Stimulated activated CD4-positive, alpha-beta T cell treated with anti-CD3 and anti-CD28 coated beads, Interleukin-2, amount 100 ng/mL, for 4 hours (primary cell): Measurements from ENCODE around the gene RCCD1.
"Not testable (repeated sequence)": the region's sequence is repeated elsewhere in the genome, so short reads cannot be mapped to it uniquely, and the experiment has no call there.

ENCODE experiments used
- DNase-seq: peaks from one replicate; pipeline ENCODE4 v3.0.0-alpha.2; 2020; ENCODE audit warnings: low read depth

RCCD1 gene

DNA sequence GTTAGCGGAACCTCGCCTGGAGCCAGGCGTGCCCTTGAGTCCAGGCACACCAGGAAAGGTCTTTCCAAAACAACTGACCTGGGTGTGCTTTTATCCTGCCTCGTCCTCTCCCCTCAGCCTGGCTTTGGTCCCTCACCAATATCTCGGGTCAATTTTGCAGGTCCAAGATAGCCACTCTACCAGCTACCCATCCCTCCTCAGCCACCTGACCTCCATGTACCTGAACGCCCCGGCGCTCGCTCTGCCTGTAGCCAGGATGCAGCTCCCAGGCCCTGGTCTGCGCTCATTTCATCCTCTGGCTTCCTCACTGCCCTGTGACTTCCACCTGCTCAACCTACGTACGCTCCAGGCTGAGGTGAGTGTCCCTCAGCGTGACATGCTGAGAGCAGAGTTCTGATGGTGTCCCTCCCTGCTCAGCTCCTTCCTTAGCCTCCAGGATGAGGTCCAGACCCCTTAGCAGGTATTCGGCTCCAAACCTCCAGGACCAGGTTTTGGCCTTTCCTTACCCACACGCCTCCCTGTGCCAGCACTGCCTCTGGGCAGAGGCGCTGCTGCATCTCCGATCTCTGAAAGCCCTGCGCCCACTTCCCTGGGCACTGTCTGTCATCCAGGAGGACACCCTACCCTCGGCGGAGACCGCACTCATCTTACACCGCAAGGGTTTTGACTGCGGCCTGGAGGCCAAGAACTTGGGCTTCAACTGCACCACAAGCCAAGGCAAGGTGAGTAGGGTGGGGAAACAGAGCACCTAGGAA is 36.5 kb upstream of the RCCD1 start:
- no peak for DNase-seq

DNA sequence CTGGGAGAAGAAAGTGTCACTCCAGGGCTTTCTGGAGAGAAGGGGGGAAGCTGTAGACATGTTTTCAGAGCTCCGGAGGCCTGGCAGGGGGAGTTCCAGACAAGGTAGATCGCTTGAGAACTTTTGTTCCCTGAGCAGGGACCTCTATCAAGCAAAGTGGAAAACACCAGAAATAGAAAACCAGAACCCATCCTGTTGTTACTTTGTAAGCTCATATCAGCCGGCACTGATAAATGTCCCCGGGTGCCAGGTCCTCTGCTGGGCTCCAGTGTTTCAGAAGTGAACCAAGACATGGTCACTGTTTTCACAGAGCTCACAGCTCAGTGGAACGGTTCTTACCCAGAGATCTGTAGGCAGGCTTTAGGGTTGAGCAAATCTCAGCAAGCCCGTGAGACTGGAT is 35.8 kb upstream of the RCCD1 start:
- no peak for DNase-seq

DNA sequence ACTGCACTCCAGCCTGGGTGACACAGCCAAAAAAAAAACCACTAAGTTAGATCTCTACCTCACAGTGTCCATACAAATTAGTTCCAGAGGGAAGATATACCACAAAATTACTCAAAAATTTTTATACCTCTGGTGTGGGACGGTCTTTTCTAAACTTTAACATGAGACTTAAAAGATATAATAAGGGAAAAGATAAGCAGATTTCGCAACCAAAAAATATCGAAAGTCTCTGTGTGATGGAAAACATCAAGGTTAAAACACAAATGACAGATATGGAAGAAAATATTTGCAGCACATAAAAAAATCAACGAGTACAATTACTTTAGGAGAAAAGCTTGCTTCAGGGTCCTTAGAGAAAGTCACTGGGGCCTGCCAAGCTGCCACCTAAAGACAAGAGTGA is 32.8 kb upstream of the RCCD1 start:
- no peak for DNase-seq

DNA sequence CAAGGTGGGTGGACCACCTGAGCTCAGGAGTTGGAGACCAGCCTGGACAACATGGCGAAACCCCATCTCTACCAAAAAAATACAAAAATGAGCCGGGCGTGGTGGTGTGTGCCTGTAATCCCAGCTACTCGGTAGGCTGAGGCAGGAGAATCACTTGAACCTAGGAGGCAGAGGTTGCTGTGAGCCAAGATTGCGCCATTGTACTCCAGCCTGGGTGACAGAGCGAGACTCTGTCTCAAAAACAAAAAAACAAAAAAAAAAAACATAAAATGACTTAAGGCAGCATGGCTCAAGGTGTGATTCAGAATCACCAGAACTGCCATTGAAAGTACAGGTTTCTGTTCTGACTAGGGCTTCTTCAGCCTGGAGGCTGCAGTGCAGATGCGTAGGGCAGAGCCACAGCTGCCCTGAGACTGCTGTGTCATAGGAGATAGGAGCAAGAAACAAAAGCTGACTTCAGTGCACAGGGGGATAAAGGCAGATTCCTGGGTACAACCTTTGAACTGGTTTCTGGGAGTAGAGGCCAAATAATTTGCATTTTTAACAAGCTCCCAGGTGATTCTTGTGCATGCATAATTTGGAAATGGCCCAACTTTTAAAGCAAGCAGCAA is 31.9 kb upstream of the RCCD1 start:
- not testable (repeated sequence) for DNase-seq

- DNase-seq, result no peak
Observed at GRCh38 chr15:90924375-90924774, 30.3 kb upstream of the RCCD1 start.

- DNase-seq, result not testable (repeated sequence)
Observed at GRCh38 chr15:90926766-90927165, 27.9 kb upstream of the RCCD1 start.

- not testable (repeated sequence) for DNase-seq
Observed at GRCh38 chr15:90928106-90928505, 26.6 kb upstream of the RCCD1 start.

DNA sequence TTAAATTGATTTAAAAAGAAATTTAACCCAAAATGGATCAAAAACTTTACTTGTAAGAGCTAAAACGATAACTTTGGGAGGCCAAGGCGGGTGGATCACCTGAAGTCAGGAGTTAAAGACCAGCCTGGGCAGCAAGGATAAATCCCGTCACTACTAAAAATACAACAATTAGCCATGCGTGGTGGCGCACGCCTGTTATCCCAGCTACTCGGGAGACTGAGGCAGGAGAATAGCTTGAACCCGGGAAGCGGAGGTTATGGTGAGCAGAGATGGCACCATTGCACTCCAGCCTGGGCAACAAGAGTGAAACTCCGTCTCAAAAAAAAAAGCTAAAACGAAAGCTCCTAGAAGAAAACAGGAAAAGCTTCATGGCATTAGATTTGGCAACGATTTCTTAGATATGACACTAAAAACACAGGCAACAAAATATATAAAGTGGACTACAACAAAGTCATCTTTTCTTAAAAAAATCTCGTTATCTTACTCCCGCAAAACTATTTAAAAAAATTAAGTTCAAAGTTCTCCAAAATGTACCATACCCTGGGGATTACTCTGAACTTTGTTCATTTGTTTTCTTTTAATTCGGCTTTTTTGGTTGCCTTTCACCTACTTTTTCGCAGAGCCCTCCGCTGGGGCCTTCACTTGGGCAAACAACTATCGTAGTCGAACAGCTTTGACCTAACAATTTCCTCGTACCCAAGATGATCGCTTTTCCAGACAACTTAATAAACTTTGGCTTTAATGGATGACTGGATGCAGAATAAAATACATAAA is 25.3 kb upstream of the RCCD1 start:
- DNase-seq, result no peak

DNA sequence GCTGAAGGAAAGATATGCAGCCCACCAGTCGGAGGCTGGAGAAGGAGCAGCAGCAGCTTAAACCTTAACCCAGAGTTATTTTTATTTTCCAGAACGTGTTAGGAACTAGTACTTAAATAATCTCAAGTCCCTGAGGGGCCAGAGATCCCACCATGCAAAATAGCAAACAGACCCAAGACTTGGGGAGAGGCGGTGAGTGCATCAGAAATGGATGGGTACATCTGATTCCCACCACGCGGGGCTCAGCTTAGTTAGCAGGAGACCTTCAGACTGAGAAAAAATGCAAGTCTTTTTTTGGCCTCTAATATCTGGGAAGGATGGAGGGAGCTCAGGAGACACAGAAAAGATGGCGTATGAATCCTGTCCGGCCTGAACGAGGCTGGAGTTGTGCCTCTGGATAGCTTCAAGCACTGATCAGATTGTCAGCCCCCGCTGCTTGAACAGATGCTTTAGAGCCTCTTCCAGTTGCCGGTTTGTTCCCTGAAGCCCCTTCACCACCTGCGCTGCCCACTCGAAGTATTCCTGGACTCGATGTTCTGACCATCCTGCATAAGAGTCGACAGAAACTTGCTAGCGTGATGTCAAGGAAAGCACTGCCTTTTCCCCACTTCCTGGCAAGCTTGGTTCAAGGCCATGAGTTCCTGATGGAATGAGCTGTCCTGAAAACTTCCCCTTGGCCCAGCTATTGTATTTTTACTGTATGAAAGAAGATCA is 23.7 kb upstream of the RCCD1 start:
- DNase-seq, result no peak

GRCh38 chr15:90931575-90931827 is 23.2 kb upstream of the RCCD1 start:
- DNase-seq, result no peak

GRCh38 chr15:90931828-90932659 is 22.6 kb upstream of the RCCD1 start, which contains the start of gene HDDC3:
HDDC3 (minus strand) TSS chr15:90932549; CDS start chr15:90932540, 9 bp downstream.
- peak; percentile 81 for DNase-seq

DNA sequence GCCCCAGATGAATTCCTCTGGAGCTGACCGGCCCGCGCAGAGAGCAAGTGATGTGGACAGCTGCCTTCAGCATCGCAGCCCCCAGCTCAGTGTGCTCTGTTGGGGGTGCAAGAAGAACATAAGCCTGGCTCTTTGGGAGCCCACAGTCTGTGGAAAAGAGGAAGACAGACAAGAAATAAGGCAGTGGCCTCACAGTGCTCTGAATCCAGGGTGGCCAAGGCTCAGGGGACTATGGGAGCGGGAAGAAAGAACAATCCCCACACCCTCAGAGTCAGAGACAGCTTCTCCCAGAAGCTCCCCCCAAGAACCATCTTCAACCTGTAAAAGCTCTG is 22.1 kb upstream of the RCCD1 start:
- DNase-seq, result no peak

- DNase-seq, result no peak
Observed at GRCh38 chr15:90933301-90933700, 21.4 kb upstream of the RCCD1 start.

DNA sequence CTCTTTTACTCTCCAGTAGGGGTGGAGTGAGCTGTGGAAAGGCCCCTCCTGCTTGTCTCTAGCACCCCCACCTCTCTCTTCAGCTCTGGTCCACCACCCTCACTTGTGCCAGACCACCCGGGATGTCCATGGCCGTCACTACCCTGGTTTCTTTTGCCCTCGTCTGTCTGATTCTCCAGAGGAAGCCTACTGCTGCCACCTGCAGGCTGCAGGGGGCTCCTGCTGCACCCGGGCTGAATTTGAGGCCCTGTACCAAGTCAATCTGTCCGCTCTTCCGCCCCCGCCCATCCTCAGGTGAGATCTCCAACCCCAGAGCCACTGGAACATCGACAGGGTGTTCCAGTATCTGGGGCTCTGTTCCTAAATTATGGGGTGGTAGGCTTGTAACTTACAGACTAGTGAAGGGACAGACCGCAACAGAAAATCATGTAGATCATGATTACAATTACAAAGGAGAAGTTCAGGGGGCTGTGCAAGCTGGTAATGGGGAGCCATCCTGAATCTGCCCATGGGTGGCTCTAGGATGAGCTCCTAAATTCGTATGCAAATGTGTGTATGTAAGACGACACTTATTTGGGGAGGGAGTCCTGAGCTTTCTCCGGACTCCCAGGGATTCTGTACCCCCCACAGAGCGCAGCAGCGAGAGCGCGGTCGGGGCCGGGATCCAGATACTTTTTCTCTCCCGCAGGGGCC is 20.3 kb upstream of the RCCD1 start:
- DNase-seq, result peak; percentile 78

DNA sequence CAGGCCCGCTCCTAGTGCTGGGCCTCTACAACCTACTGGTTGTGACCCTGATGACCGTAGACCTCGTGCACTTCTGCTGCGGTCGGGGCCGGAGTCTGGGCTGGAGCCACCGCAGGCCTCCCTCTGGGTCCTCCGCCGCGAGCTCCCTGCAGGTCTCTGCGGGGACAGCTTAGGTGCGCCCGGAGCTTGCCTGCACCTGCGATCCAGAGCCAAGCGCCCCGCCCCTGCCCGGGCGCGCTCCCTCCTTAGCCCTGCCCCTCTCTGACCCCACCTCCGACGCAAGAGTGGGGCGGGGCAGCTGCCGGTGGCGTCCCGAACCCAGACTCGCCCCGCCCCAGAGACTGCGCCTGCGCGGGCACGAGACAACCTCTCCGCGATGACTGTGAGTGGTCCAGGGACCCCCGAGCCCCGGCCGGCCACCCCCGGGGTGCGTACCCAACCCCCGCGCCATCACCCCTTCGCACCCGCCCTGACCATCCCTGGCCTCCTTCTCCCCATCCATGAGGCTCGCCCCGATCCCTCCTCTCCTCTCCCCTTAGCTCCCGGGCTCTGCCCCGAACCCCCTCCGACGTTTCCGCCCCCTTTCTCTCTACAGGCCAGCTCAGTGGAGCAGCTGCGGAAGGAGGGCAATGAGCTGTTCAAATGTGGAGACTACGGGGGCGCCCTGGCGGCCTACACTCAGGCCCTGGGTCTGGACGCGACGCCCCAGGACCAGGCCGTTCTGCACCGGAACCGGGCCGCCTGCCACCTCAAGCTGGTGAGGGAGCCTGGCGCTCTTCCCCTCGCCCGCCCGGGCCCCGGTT is 19.5 kb upstream of the RCCD1 start, which contains the start of gene UNC45A:
Gene UNC45A, plus strand, starts transcription at position 337 of the 803 bp plus-strand sequence. Its CDS starts 40 bp downstream, at position 377.
- DNase-seq, result peak; percentile 94

- DNase-seq, result no peak
Observed at GRCh38 chr15:90936823-90937222, 17.9 kb upstream of the RCCD1 start.

DNA sequence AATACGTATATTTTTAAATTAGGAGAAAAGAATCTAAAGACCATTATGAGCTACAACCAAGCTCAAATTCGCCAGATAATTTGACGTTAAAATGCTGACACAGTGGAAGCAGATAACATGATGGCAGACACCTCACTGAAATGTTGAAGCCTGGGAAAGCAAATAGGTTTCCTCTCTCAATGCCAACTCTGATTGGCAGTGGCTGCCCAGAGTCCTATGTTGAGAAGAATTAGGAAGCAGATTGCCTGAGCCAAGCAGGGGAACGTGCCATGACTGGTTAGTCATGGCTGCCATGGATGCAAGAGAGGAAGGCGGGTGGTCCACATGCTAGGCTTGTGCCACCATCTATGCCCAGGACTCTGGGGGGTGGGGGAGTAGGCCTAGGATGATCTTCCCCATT is 16.4 kb upstream of the RCCD1 start:
- no peak for DNase-seq

GRCh38 chr15:90939756-90940155 is 14.9 kb upstream of the RCCD1 start:
- DNase-seq, result no peak

DNA sequence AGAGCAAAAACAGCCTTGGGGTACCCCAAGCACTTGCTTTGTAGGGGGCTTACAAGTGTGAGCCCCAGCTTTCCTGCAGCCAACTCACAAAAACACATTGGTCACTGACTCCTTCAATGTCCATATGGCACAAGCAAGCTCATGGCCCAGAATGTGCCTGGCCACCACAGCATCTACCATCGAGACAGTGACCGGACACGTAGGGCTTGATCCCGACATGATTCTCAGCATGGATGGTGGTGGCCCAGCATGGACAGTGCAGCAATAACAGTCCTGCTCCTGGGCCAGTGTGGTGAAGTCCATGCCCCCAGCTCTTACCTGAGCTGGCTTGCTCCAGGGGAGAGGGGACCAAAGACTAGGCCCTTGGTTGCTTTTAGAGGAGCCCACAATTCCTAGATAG is 13.6 kb upstream of the RCCD1 start:
- no peak for DNase-seq
